ENCODE data around the gene ABLIM1.

Gene ABLIM1

DNA sequence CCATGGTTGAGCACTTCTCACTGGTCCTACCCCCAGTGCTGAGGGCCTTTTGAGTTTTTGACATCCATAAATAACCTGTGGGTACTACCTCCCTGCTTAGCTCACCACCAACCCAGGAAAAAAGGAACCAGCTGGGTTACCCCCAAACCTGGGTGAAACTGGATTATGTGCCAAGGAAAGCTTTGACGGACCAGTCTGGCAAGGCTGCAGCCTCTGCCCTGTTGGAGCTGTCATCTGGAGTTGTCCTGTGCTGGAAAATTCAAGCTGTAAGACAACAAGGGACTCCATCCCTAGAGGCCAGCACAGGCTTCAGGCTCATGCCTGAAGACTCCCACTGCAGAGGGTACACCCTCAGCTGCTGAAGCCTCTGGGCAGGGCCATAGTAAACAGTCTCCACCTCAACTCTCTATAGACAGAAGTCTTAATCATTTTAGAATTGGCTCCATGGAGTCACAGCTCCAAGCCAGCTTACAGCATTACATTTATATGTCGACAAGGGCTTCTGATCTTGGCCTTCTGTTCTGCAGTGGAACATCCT is 138.2 kb downstream of the ABLIM1 start:
- DNase-seq (ENCODE audit: low read depth in 4 of 4, low spot score in 1 of 4), result no peak

DNA sequence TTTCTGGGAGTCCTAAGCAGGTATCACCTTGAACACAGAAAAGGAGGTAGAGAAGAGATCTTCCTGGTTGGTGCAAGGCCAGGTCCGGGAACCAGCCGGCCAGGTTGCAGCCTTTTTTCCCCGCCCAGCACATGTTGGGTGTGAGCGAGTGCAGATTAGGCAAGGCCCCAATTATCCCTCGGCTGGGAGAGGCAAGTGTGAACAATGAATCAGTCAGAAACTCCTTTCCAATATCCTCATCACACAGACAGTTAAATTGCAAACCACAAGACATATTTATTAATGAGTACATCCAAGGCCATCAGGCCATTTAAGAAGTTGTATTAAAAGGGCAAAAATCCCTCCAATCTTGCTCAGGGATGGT is 138.8 kb downstream of the ABLIM1 start:
- DNase-seq (ENCODE audit: low read depth in 4 of 4, low spot score in 1 of 4), result no peak

- no peak for DNase-seq (ENCODE audit: low read depth in 4 of 4, low spot score in 1 of 4)
Measured at GRCh38 chr10:114518401-114519305, 139.4 kb downstream of the ABLIM1 start.

GRCh38 chr10:114517368-114518250 is 140.5 kb downstream of the ABLIM1 start:
- no peak for DNase-seq (ENCODE audit: low read depth in 4 of 4, low spot score in 1 of 4)

DNA sequence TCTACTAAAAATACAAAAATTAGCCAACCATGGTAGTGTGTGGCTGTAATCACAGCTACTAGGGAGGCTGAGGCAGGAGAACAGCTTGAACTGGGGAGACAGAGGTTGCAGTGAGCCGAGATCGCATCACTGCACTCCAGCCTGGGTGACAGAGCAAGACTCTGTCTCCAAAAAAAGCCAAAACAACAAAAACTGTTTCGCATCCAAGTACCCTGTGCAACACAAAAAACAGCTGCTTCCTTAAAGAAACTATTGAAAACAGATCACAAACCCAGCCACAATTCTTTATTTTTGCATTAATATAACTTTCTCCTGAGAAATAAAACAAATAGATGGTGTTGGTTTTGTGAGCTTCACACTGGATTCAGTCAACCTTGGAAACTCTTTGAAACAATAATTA is 141.7 kb downstream of the ABLIM1 start:
- no peak for DNase-seq (ENCODE audit: low read depth in 4 of 4, low spot score in 1 of 4)

GRCh38 chr10:114515298-114515914 is 142.7 kb downstream of the ABLIM1 start:
- no peak for DNase-seq (ENCODE audit: low read depth in 4 of 4, low spot score in 1 of 4)

- DNase-seq (ENCODE audit: low read depth in 4 of 4, low spot score in 1 of 4), result no peak
Measured at GRCh38 chr10:114513381-114513792, 144.7 kb downstream of the ABLIM1 start.

GRCh38 chr10:114511881-114512280 is 146.2 kb downstream of the ABLIM1 start:
- DNase-seq (ENCODE audit: low read depth in 4 of 4, low spot score in 1 of 4), result no peak

GRCh38 chr10:114508376-114508775 is 149.7 kb downstream of the ABLIM1 start:
- DNase-seq (ENCODE audit: low read depth in 4 of 4, low spot score in 1 of 4), result no peak

DNA sequence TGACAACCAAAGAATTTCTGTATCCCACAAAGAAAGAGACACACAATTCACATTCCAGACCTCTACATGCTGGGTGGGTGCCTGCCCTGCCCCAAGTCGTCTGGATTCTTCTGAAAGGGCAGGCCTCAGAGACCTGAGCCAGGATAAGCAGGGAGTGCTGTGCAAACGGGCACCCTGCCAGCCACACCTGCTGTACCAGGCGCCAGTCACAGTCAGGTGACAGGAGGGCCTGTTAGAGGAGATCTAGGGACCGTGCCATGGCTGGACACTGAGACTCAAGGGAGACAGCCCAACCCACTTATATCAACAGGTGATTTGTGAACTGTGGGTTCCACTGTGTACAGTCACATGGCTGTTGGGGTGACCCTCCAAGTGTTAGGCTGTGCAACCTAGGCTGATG is 150.6 kb downstream of the ABLIM1 start:
- DNase-seq (ENCODE audit: low read depth in 4 of 4, low spot score in 1 of 4), result no peak

DNA sequence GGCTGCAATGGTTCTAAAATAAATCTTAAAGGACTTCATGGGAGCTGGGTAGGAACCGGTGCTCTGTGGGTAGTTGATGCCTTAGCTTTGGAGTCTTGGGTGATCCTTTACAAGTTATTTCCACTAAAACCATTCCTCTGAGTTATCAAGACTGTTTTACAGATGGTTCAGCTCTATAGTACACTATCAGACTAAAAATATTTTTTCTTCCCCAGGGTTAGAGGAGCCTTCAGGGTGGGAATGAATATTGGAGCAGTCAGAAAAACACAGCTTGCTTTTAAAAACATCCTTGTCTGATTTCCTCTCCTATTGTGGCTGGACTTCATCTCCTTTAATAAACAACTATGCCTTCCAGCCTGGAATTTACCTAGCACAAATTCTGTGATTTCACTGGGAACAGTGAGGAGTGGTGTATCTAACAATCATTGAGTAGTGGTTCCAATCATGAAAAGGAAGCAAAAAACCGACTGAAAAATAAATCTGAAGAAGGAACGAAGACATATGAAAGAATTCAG is 151.1 kb downstream of the ABLIM1 start:
- DNase-seq (ENCODE audit: low read depth in 4 of 4, low spot score in 1 of 4), result no peak

DNA sequence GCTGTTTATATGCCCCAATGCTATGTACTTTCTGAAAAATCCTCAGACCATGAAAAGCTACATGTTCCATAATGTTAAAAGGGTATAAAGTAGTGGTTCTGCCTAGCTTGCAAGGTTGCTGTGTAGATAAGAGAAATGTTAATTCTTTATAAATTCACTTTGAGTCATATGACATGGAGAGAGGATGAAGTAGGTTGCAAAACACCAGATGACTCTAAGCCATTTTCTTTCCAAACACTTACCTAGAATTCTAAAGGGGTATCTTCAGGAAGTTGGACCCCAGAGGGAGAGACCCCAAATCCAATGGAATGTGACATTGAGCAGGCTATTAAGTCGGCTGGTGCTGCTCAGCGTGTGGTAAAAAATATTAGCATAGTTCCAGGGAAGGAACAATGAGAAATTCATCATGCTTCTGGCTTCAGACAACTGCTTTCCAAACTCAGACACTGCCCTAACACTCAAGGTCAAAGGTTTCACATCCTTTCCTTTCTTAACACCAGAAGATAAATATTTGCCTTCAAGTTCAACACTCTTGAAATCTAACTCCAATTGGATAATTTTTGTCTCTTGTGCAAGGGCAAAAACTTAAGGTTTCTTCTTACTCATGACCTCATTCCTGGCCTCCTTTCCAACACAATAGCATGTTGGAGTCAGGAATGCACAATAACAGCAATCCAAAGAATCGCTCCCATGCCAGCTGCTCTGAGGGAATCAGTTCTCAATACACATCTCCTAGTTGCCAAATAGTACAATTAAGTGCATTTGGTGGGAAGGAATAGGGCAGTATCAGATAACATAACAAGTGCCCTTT is 153.1 kb downstream of the ABLIM1 start:
- no peak for DNase-seq (ENCODE audit: low read depth in 4 of 4, low spot score in 1 of 4)

DNA sequence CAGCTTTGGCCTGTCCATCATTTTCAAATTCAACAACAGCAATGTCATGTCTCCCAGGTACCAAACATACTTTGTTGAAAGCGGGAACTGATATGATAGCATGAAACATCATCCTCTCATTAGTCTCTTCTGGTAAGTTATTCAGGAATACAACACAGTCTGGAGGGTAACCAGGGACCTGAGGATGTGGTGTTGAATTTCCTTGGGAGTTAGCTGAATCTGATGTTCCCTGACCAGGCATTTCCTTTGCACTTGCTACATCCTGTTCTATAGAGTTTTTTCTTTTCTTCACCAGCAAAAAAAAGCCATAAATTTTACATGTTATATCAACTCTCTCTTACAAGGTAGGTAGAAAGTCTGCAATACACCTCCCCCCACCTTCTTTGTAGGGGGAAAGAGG is 156.0 kb downstream of the ABLIM1 start:
- DNase-seq (ENCODE audit: low read depth in 4 of 4, low spot score in 1 of 4), result no peak

- DNase-seq (ENCODE audit: low read depth in 4 of 4, low spot score in 1 of 4), result no peak
Measured at GRCh38 chr10:114501650-114502049, 156.4 kb downstream of the ABLIM1 start.

DNA sequence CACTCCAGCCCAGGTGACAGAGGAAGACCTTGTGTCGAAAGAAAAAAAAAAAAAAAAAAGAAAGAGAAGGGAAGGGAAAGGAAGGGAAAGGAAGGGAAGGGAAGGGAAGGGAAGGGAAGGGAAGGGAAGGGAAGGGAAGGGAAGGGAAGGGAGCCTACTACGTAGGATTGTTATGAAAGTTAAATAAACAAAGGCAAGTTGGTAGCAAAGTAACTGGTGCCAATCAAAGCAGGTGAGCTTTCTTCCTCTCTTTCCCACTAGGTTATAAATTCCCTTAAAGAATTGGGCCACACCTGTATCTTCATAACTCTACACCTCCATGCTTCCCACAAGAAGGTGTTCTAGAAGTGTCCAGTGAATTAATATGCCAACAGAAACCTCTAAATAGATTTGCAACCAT is 157.4 kb downstream of the ABLIM1 start:
- no peak for DNase-seq (ENCODE audit: low read depth in 4 of 4, low spot score in 1 of 4)

DNA sequence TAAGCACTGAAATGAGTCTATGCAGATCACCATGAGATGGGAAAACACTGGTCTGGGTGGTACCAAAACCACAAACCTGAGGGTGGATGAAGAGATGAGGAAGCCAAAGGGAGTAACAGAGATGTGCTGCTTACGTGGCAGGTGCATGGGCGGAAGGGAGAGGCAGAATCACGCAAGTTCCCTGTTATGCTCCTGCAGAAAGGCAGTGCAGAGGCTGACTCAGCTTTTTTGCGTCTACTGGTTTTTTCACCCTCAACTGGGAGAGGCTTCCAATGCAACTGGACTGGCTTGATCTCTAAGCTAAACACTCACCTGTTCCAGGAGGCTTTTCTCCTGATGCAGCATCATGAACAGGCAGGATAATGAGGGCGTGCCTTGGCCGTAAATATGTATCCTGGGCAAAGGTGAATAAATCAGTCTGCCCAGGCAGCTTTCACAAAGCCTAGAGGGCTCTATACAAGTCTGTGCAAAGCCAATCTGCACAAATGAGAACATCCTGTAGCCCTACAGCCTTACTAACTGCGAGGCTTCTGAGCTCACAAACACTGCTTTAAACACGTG is 158.4 kb downstream of the ABLIM1 start:
- DNase-seq (ENCODE audit: low read depth in 4 of 4, low spot score in 1 of 4), result peak; percentile 53 to 81 (median 64)

DNA sequence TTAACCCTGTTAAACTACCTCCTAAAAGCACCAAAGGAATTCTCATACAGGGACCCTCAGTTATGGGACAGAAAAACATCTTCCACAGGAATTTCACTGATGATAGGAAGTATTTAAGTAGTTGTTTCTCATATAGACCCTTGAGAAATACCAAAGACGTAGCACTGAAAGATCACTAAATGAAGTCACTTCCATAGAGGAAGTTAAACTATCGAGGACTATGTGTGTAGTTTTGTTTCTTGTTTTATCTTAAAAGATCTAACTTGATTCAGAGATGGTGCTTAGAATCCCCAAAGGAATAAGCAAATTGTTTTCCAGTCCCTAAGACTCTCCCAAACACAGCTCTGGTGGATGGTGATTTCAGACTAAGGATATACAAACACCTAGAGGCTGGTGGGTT is 159.0 kb downstream of the ABLIM1 start:
- DNase-seq (ENCODE audit: low read depth in 4 of 4, low spot score in 1 of 4), result no peak

DNA sequence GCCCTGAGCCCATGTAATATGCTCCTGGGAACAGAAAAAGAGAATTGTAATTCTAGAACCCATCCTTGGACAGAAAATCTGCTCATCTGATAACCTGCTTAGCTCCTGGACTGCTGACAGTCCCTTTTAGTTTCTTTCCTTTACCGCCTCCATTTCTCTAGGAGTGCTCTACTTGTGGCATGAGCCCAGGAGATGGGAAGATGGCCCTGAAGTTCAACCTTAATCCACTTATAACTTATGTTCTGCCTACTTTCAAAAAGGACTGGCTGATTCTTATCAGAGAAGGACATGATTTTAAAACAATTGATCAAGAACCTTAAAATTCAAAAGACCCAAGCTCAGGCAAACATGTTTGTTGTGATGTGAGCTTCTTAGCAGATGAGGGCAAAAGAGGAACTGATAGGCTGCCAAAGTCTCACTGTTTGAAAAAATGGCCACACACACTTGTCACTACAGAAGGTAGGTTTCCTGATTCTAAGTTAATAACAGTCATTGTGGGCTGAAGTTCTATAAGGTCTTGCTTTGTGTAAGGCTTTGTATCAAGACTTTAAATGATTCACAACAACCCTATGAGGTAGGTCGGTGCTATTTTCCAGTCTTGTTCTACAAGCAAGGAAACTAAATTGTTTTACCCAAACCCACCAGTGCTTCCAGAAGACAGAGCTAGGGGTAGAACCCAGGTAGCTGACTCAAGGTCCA is 159.5 kb downstream of the ABLIM1 start:
- DNase-seq (ENCODE audit: low read depth in 4 of 4, low spot score in 1 of 4), result no peak

DNA sequence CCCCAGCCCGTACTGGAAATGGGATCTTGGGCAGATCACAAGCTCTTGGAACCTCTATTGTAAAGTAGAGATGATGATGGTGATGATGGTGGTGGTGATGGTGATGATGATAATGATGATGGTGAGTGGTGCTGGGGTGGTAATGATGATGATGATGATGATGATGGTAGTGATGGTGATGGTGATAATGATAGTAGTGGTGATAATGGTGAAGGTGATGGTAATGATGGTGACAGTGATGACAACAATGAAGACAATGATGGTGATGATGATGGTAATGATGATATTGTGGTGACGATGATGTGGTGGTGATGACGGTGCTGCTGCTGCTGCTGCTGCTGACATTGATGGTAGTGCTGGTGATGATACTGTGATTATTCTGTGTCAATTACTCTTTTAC is 162.8 kb downstream of the ABLIM1 start:
- DNase-seq (ENCODE audit: low read depth in 4 of 4, low spot score in 1 of 4), result no peak
